Nephron (organoid): ENCODE data around the gene CREB3L1.
A peak's percentile ranks its signal among the peaks of the same experiment; 100 is the strongest.

Experiments used
- H3K27ac Mint-ChIP-seq, 3 experiments: 2 replicates each; pipeline ENCODE4 v1.8.0; 2020; ENCODE audit warnings: mixed read lengths in 3 of 3, mild to moderate bottlenecking in 2 of 3, moderate library complexity in 1 of 3
- H3K27me3 Mint-ChIP-seq: 2 replicates; pipeline ENCODE4 v1.8.0; 2021; ENCODE audit warnings: low read depth, mild to moderate bottlenecking, moderate library complexity, mixed read lengths
- H3K36me3 Mint-ChIP-seq: 2 replicates; pipeline ENCODE4 v1.8.0; 2020; ENCODE audit warnings: low read depth, mixed read lengths
- H3K4me1 Mint-ChIP-seq: 2 replicates; pipeline ENCODE4 v1.8.0; 2020; ENCODE audit warnings: mixed read lengths
- H3K4me3 Mint-ChIP-seq, 3 experiments: 2 replicates each; pipeline ENCODE4 v1.8.0; 2020; ENCODE audit warnings: mild to moderate bottlenecking in 3 of 3, mixed read lengths in 3 of 3, moderate library complexity in 2 of 3
- H3K9me3 Mint-ChIP-seq: 2 replicates; pipeline ENCODE4 v1.8.0; 2020; ENCODE audit warnings: mixed read lengths
- TF ChIP-seq, protein P1 (sequence below), 3 experiments: fragments of 200-600 bp; sonication (generic); IDR thresholded peaks; one replicate each; pipeline ENCODE4 v1.5.0; 2021; ENCODE audit warnings: antibody characterized with exemption in 3 of 3; ENCODE audit not compliant: unreplicated experiment in 3 of 3

CREB3L1 gene

GRCh38 chr11:46327829-46328228 lies 50.4 kb downstream of the CREB3L1 start:
- Mint-ChIP-seq H3K27me3 (peaks cover 34% of the 10 kb centered on the region), H3K9me3 (no peaks in the 10 kb centered on the region), H3K36me3 (no peaks in the 10 kb centered on the region), H3K4me3 (no peak overlapping the region), H3K27ac (no peak overlapping the region), H3K4me1 (peaks cover 31% of the 10 kb centered on the region)
- TF ChIP-seq, protein P1, sequence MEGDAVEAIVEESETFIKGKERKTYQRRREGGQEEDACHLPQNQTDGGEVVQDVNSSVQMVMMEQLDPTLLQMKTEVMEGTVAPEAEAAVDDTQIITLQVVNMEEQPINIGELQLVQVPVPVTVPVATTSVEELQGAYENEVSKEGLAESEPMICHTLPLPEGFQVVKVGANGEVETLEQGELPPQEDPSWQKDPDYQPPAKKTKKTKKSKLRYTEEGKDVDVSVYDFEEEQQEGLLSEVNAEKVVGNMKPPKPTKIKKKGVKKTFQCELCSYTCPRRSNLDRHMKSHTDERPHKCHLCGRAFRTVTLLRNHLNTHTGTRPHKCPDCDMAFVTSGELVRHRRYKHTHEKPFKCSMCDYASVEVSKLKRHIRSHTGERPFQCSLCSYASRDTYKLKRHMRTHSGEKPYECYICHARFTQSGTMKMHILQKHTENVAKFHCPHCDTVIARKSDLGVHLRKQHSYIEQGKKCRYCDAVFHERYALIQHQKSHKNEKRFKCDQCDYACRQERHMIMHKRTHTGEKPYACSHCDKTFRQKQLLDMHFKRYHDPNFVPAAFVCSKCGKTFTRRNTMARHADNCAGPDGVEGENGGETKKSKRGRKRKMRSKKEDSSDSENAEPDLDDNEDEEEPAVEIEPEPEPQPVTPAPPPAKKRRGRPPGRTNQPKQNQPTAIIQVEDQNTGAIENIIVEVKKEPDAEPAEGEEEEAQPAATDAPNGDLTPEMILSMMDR (IDR thresholded peaks at IDR 0.05; ENCODE audit: unreplicated experiment in 3 of 3) = no peak

DNA sequence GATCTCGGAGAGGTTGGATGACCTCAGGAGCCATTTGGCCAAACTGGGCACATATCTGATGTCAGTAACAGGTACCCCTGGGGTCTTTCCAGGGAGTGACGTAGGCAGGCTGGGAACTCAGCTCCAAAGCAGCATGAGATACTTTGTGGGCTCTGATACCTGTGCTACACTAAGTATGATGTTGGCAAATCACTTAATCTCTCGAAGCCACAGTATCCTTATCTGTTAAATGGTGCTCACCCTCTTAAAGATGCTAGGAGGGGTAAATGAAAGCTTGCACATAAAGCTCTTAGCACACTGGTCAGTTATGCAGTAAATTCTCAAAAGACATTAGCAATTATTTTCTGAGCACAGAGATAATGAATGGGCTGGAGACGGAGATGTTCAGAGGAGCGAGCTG lies 52.7 kb downstream of the CREB3L1 start:
- Mint-ChIP-seq H3K4me3 (peak overlapping the region; percentile 31 to 69 (median 67)), H3K27ac (peak overlapping the region; percentile 33 to 48 (median 37)), H3K36me3 (no peaks in the 10 kb centered on the region), H3K27me3 (peaks cover 53% of the 10 kb centered on the region), H3K4me1 (peaks cover 31% of the 10 kb centered on the region), H3K9me3 (no peaks in the 10 kb centered on the region)
- TF ChIP-seq, protein P1 (IDR thresholded peaks at IDR 0.05; ENCODE audit: unreplicated experiment in 3 of 3) = no peak

DNA sequence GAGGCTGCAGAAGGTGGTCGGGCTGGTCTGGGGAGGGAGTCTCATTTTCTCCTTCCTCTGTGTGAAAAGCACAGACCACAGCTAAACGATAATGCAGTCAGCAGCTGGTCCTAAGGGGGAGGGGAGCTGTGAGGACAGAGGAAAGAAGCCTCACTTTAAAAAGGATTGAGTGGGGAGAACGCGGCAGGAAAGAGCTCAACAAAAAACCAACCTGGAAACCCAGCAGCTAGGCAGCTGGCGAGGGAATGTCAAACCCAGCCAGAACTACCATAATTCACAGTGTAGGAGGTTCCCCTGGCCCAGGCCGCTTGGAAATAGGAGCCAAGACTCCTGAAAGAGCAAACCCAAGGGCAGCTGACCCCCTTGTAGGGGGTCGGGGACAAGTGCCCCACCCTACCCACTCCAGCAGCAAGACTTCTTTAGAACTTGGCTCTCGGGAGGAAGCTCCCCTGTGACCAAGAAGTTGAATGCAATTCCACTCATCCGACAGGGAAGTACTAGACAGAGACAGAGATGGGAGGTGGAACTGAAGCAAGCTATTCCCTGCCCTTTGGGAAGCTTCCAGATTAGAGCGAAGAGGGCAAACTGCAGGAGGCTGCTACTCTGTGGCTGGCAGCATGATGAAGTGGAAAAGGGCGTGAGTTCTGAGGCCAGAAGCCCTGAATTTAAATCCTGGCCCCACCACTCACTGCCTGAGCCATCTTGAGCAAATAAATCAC lies 53.3 kb downstream of the CREB3L1 start:
- Mint-ChIP-seq H3K9me3 (no peaks in the 10 kb centered on the region), H3K36me3 (no peaks in the 10 kb centered on the region), H3K27ac (peak overlapping the region; percentile 33 to 48 (median 37)), H3K27me3 (peaks cover 52% of the 10 kb centered on the region), H3K4me3 (peak overlapping the region; percentile 66 to 69 (median 67)), H3K4me1 (peaks cover 31% of the 10 kb centered on the region)
- TF ChIP-seq, protein P1 (IDR thresholded peaks at IDR 0.05; ENCODE audit: unreplicated experiment in 3 of 3) = no peak

- Mint-ChIP-seq H3K4me1 (peaks cover 31% of the 10 kb centered on the region), H3K9me3 (no peaks in the 10 kb centered on the region)
These were observed 54.0 kb downstream of the CREB3L1 start for GRCh38 chr11:46331282-46331984.

DNA sequence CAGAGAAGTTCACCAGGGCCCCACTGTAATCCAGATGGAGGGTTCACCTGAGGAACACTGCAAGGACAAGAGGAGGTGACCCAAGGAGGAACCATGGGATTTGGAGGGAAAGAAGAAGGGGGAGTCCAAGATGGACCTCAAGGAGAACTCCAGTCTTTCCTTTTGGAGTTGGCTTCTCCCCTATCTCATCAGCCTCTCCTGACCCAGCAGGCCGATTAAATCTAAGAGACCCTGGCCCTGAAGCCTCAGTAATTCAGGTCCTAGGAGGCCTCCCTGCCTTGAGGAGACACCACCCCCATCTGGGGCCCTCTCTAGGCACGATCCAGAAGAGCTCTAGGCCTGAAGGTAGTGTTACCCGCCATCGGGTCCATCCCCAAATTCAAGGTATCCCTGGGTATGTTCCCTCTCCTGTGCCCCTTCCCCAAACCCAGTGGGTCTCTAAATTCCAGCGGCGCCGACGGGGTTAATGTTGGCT lies 54.7 kb downstream of the CREB3L1 start:
- peak overlapping the region; percentile 67 to 78 (median 69) for H3K4me3 Mint-ChIP-seq
- no peaks in the 10 kb centered on the region for H3K9me3 Mint-ChIP-seq
- TF ChIP-seq, protein P1 (IDR thresholded peaks at IDR 0.05; ENCODE audit: unreplicated experiment in 3 of 3) = no peak
- peak overlapping the region in 1 of 3 experiments; percentile 54 for H3K27ac Mint-ChIP-seq
- peaks cover 59% of the 10 kb centered on the region for H3K27me3 Mint-ChIP-seq
- H3K36me3 Mint-ChIP-seq = no peaks in the 10 kb centered on the region
- peaks cover 26% of the 10 kb centered on the region for H3K4me1 Mint-ChIP-seq

More at GRCh38 chr11:46331282-46331984, 54.0 kb downstream of the CREB3L1 start:
- Mint-ChIP-seq H3K4me3 (peak overlapping the region; percentile 67 to 78 (median 69)), H3K27me3 (peaks cover 55% of the 10 kb centered on the region), H3K36me3 (no peaks in the 10 kb centered on the region), H3K27ac (peak overlapping the region in 2 of 3 experiments; percentile 33 to 54)
- TF ChIP-seq, protein P1 (IDR thresholded peaks at IDR 0.05; ENCODE audit: unreplicated experiment in 3 of 3) = no peak
